WTC11 (cell line): ENCODE measurements around the gene BCL11A.

Source experiments
- NFE2L1 ChIP-seq: sonication (generic); formaldehyde crosslinking; IDR thresholded peaks from 2 replicates; pipeline ENCODE4 v1.8.1; 2023; ENCODE audit warnings: missing genetic modification reagents
- NR1H2 ChIP-seq: sonication (generic); formaldehyde crosslinking; IDR thresholded peaks from 2 replicates; pipeline ENCODE4 v1.9.0; 2021; ENCODE audit warnings: mild to moderate bottlenecking, moderate library complexity, missing genetic modification reagents
- SP1 ChIP-seq: sonication (generic); formaldehyde crosslinking; conservative IDR thresholded peaks from 2 replicates; pipeline ENCODE4 v1.8.1; 2022; ENCODE audit warnings: missing genetic modification reagents
- TF ChIP-seq, protein P1 (sequence below): fragments of 200-600 bp; IDR thresholded peaks from 2 replicates; pipeline ENCODE4 v1.8.0; 2022; ENCODE audit warnings: antibody characterized with exemption
- TF ChIP-seq, protein P2 (sequence below): sonication (generic); formaldehyde crosslinking; IDR thresholded peaks from 2 replicates; pipeline ENCODE4 v1.8.1; 2023; ENCODE audit warnings: mild to moderate bottlenecking, missing genetic modification reagents, moderate library complexity

GRCh38 chr2:60416221-60417008 is 137.0 kb downstream of the BCL11A start:
- TF ChIP-seq, protein P1, sequence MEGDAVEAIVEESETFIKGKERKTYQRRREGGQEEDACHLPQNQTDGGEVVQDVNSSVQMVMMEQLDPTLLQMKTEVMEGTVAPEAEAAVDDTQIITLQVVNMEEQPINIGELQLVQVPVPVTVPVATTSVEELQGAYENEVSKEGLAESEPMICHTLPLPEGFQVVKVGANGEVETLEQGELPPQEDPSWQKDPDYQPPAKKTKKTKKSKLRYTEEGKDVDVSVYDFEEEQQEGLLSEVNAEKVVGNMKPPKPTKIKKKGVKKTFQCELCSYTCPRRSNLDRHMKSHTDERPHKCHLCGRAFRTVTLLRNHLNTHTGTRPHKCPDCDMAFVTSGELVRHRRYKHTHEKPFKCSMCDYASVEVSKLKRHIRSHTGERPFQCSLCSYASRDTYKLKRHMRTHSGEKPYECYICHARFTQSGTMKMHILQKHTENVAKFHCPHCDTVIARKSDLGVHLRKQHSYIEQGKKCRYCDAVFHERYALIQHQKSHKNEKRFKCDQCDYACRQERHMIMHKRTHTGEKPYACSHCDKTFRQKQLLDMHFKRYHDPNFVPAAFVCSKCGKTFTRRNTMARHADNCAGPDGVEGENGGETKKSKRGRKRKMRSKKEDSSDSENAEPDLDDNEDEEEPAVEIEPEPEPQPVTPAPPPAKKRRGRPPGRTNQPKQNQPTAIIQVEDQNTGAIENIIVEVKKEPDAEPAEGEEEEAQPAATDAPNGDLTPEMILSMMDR: no peak
- TF ChIP-seq, protein P2, sequence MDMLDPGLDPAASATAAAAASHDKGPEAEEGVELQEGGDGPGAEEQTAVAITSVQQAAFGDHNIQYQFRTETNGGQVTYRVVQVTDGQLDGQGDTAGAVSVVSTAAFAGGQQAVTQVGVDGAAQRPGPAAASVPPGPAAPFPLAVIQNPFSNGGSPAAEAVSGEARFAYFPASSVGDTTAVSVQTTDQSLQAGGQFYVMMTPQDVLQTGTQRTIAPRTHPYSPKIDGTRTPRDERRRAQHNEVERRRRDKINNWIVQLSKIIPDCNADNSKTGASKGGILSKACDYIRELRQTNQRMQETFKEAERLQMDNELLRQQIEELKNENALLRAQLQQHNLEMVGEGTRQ (CRISPR knock-in tag): no peak
- TF ChIP-seq NR1H2 (no peak), SP1 (CRISPR knock-in tag) (no peak), NFE2L1 (CRISPR knock-in tag) (no peak)
